H1 (cell line): ENCODE measurements around the gene COL6A2.

Experiments used
- CBX5 ChIP-seq: fragments of 300-800, 300-1000 bp; sonication (generic); IDR thresholded peaks from 2 replicates; pipeline ENCODE4 v1.7.1; 2016; ENCODE audit warnings: antibody characterized with exemption, low read length, low read depth
- EP300 ChIP-seq, 2 experiments: IDR thresholded peaks; 1 replicate in 1 of 2; 2 replicates in 1 of 2; pipeline ENCODE4 v1.6.1; 2011 to 2012; ENCODE audit warnings: low read depth in 2 of 2, low read length in 2 of 2, mild to moderate bottlenecking in 2 of 2, borderline replicate concordance in 1 of 2, inconsistent platforms in 1 of 2, moderate library complexity in 1 of 2
- EZH2 ChIP-seq: fragments of 200-600 bp; sonication (generic); IDR thresholded peaks from 2 replicates; pipeline ENCODE4 v1.7.1; 2012; ENCODE audit warnings: low read depth, mild to moderate bottlenecking, moderate library complexity, low read length, inconsistent platforms; ENCODE audit not compliant: severe bottlenecking
- HDAC2 ChIP-seq, 2 experiments: fragments of 300-600 bp in 1 of 2; sonication (generic) in 1 of 2; IDR thresholded peaks; 2 replicates each; pipeline ENCODE4 v1.6.1; 2011 to 2012; ENCODE audit warnings: low read depth in 2 of 2, low read length in 2 of 2, mild to moderate bottlenecking in 2 of 2, moderate library complexity in 2 of 2, borderline replicate concordance in 1 of 2, inconsistent platforms in 1 of 2
- JUN ChIP-seq: IDR thresholded peaks from 2 replicates; pipeline ENCODE4 v1.6.1; 2011; ENCODE audit warnings: low read depth, mild to moderate bottlenecking, improper control_type of control experiment, low read length
- JUND ChIP-seq: IDR thresholded peaks from 2 replicates; pipeline ENCODE4 v1.6.1; 2011; ENCODE audit warnings: mild to moderate bottlenecking, improper control_type of control experiment, low read length
- NRF1 ChIP-seq: IDR thresholded peaks from 2 replicates; pipeline ENCODE4 v1.6.1; 2011; ENCODE audit warnings: mild to moderate bottlenecking, low read depth, low read length, improper control_type of control experiment
- POLR2AphosphoS5 ChIP-seq: IDR thresholded peaks from 2 replicates; pipeline ENCODE4 v1.6.1; 2011; ENCODE audit warnings: low read depth, low read length
- YY1 ChIP-seq: IDR thresholded peaks from 2 replicates; pipeline ENCODE4 v1.6.1; 2011; ENCODE audit warnings: low read depth, mild to moderate bottlenecking, low read length
- ZNF274 ChIP-seq: IDR thresholded peaks from 2 replicates; pipeline ENCODE4 v1.7.0; 2012; ENCODE audit warnings: low read length, borderline replicate concordance; ENCODE audit errors: extremely low read depth
- TF ChIP-seq, protein P1 (sequence below): IDR thresholded peaks from 2 replicates; pipeline ENCODE4 v1.6.1; 2011; ENCODE audit warnings: low read length, improper control_type of control experiment
- TF ChIP-seq, protein P2 (sequence below): IDR thresholded peaks from 2 replicates; pipeline ENCODE4 v1.6.1; 2012; ENCODE audit warnings: inconsistent platforms
- TF ChIP-seq, protein P3 (sequence below), 3 experiments: IDR thresholded peaks; 1 replicate in 2 of 3; 2 replicates in 1 of 3; pipeline versions ENCODE4 v1.5.1 to v1.6.1; 2011; ENCODE audit warnings: low read length in 3 of 3, mild to moderate bottlenecking in 3 of 3, inconsistent platforms in 2 of 3, low read depth in 1 of 3, moderate library complexity in 1 of 3; ENCODE audit not compliant: insufficient read depth in 1 of 3; ENCODE audit errors: control extremely low read depth in 1 of 3

DNA sequence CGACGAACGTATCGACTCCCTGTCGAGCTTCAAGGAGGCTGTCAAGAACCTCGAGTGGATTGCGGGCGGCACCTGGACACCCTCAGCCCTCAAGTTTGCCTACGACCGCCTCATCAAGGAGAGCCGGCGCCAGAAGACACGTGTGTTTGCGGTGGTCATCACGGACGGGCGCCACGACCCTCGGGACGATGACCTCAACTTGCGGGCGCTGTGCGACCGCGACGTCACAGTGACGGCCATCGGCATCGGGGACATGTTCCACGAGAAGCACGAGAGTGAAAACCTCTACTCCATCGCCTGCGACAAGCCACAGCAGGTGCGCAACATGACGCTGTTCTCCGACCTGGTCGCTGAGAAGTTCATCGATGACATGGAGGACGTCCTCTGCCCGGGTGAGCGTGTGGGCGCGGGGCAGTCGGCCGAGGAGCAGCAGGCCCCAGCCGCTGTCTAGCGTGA, 28.0 kb downstream of the COL6A2 start:
- TF ChIP-seq EZH2, result no peak
- TF ChIP-seq, protein P1, sequence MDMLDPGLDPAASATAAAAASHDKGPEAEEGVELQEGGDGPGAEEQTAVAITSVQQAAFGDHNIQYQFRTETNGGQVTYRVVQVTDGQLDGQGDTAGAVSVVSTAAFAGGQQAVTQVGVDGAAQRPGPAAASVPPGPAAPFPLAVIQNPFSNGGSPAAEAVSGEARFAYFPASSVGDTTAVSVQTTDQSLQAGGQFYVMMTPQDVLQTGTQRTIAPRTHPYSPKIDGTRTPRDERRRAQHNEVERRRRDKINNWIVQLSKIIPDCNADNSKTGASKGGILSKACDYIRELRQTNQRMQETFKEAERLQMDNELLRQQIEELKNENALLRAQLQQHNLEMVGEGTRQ, result no peak
- no peak for TF ChIP-seq EP300 (IDR thresholded peaks at IDR 0.05; ENCODE audit: borderline replicate concordance in 1 of 2, low read depth in 2 of 2, low read length in 2 of 2)
- TF ChIP-seq ZNF274, result no peak
- TF ChIP-seq POLR2AphosphoS5, result no peak
- TF ChIP-seq, protein P2, sequence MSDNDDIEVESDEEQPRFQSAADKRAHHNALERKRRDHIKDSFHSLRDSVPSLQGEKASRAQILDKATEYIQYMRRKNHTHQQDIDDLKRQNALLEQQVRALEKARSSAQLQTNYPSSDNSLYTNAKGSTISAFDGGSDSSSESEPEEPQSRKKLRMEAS, result no peak
- TF ChIP-seq NRF1, result no peak
- TF ChIP-seq HDAC2 (IDR thresholded peaks at IDR 0.05; ENCODE audit: borderline replicate concordance in 1 of 2, low read depth in 2 of 2, low read length in 2 of 2), result no peak
- TF ChIP-seq YY1, result no peak
- no peak for TF ChIP-seq JUND
- TF ChIP-seq, protein P3, sequence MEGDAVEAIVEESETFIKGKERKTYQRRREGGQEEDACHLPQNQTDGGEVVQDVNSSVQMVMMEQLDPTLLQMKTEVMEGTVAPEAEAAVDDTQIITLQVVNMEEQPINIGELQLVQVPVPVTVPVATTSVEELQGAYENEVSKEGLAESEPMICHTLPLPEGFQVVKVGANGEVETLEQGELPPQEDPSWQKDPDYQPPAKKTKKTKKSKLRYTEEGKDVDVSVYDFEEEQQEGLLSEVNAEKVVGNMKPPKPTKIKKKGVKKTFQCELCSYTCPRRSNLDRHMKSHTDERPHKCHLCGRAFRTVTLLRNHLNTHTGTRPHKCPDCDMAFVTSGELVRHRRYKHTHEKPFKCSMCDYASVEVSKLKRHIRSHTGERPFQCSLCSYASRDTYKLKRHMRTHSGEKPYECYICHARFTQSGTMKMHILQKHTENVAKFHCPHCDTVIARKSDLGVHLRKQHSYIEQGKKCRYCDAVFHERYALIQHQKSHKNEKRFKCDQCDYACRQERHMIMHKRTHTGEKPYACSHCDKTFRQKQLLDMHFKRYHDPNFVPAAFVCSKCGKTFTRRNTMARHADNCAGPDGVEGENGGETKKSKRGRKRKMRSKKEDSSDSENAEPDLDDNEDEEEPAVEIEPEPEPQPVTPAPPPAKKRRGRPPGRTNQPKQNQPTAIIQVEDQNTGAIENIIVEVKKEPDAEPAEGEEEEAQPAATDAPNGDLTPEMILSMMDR (IDR thresholded peaks at IDR 0.05; ENCODE audit: control extremely low read depth in 1 of 3, insufficient read depth in 1 of 3, low read depth in 1 of 3, low read length in 3 of 3), result no peak
- TF ChIP-seq JUN, result no peak
- TF ChIP-seq CBX5, result no peak
